ENCODE results near the gene C16orf89.

DNA sequence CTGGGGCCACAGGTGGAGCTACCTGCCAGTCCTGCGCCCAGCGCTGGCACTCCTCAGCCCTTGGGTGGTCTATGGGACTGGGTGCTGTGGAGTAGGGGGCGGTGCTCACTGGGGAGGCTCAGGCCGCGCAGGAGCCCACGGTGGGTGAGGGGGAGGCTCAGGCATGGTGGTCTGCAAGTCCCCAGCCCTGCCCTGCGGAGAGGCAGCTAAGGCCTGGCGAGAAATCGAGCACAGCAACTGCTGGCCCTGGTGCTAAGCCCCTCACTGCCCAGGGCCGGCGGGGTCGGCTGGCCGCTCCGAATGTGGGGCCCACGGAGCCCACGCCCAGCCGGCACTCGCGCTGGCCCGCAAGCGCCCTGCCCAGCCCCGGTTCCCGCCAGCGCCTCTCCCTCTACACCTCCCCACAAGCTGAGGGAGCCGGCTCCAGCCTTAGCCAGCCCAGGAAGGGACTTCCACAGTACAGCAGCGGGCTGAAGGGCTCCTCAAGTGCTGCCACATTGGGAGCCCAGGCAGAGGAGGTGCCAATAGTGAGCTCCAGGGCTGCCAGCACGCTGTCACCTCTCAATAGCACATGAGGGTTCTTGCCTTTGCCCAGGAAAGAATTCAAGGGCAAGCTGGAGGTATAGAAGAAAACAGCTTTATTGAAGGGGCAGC is 42.9 kb upstream of the C16orf89 start:
- TF ChIP-seq, protein P1, sequence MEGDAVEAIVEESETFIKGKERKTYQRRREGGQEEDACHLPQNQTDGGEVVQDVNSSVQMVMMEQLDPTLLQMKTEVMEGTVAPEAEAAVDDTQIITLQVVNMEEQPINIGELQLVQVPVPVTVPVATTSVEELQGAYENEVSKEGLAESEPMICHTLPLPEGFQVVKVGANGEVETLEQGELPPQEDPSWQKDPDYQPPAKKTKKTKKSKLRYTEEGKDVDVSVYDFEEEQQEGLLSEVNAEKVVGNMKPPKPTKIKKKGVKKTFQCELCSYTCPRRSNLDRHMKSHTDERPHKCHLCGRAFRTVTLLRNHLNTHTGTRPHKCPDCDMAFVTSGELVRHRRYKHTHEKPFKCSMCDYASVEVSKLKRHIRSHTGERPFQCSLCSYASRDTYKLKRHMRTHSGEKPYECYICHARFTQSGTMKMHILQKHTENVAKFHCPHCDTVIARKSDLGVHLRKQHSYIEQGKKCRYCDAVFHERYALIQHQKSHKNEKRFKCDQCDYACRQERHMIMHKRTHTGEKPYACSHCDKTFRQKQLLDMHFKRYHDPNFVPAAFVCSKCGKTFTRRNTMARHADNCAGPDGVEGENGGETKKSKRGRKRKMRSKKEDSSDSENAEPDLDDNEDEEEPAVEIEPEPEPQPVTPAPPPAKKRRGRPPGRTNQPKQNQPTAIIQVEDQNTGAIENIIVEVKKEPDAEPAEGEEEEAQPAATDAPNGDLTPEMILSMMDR (conservative IDR thresholded peaks at IDR 0.05; ENCODE audit: low read depth, low read length): no peak
- TF ChIP-seq EZH2 (IDR thresholded peaks at IDR 0.05; ENCODE audit: low read length, unreplicated experiment) (no peak), EZH2phosphoT487 (IDR thresholded peaks at IDR 0.05; ENCODE audit: borderline replicate concordance, low read length) (no peak)
